GM10248 (cell line): ENCODE measurements around the gene MECR.
"Not testable (repeated sequence)": the region's sequence is repeated elsewhere in the genome, so short reads cannot be mapped to it uniquely, and the experiment has no call there.

Experiments used
- CTCF ChIA-PET: fragments of 300-600 bp; sonication (Branson Sonifier 250); formaldehyde crosslinking; extraction: SDS; loops from one replicate; lab custom pipeline; 2021; ENCODE audit warnings: antibody characterized with exemption; lab: Yijun Ruan, JAX
- POLR2A ChIA-PET: fragments of 350-650 bp; sonication (Branson Sonifier 250); formaldehyde crosslinking; extraction: SDS; loops from one replicate; lab custom pipeline; 2020; ENCODE audit warnings: antibody characterized with exemption; lab: Yijun Ruan, JAX
- DNase-seq: peaks from one replicate; pipeline ENCODE4 v3.0.0; 2012; ENCODE audit errors: extremely low spot score
- CTCF ChIP-seq: IDR thresholded peaks from 2 replicates; pipeline ENCODE4 v1.5.1; 2012; ENCODE audit warnings: mild to moderate bottlenecking, low read depth; ENCODE audit errors: extremely low read depth, missing control alignments, control extremely low read depth

MECR gene

GRCh38 chr1:29237852-29238619 lies 7.3 kb upstream of the MECR start:
- ChIA-PET CTCF (interaction anchor here (2.4 kb wide), 1 partner anchor 1142 kb away, joined by 6 read pairs; no protein-coding TSS in a partner anchor), POLR2A (no interaction called here)
- DNase-seq: peak; percentile 38

GRCh38 chr1:29237129-29237821 lies 6.5 kb upstream of the MECR start:
- DNase-seq: no peak
- CTCF ChIA-PET: interaction anchor here (0.6 to 1.8 kb wide), 7 partner anchors 10 to 1546 kb away, joined by 3 to 11 read pairs (median 5); no protein-coding TSS in a partner anchor
- POLR2A ChIA-PET: no interaction called here
- TF ChIP-seq CTCF: no peak

More at GRCh38 chr1:29237852-29238619, 7.3 kb upstream of the MECR start:
- no peak for TF ChIP-seq CTCF

GRCh38 chr1:29236712-29237128 lies 6.0 kb upstream of the MECR start:
- CTCF ChIA-PET: interaction anchor here (0.6 to 1.8 kb wide), 7 partner anchors 10 to 1546 kb away, joined by 3 to 11 read pairs (median 5); no protein-coding TSS in a partner anchor
- TF ChIP-seq CTCF: no peak
- POLR2A ChIA-PET: no interaction called here
- no peak for DNase-seq

- TF ChIP-seq CTCF: peak; percentile 96
- POLR2A ChIA-PET: no interaction called here
- DNase-seq: peak; percentile 93
- CTCF ChIA-PET: interaction anchor here (0.6 to 1.8 kb wide), 7 partner anchors 11 to 1547 kb away, joined by 3 to 11 read pairs (median 5); no protein-coding TSS in a partner anchor
These were observed 5.4 kb upstream of the MECR start, which contains the start of gene PTPRU for GRCh38 chr1:29235955-29236711. TSS of gene PTPRU (plus strand) at chr1:29236522. CDS start at chr1:29236645, 123 bp downstream.

- CTCF ChIA-PET: interaction anchor here (1.5 to 1.6 kb wide), 2 partner anchors 32 to 1145 kb away, joined by 3 to 7 read pairs; no protein-coding TSS in a partner anchor
- DNase-seq, POLR2A ChIA-PET: not testable (repeated sequence)
These were observed 4.1 kb upstream of the MECR start for GRCh38 chr1:29234881-29235280.

GRCh38 chr1:29234471-29234870 lies 3.7 kb upstream of the MECR start:
- TF ChIP-seq CTCF: no peak
- POLR2A ChIA-PET: no interaction called here
- CTCF ChIA-PET: interaction anchor here (1.2 to 1.6 kb wide), 3 partner anchors 10 to 1146 kb away, joined by 3 to 7 read pairs (median 3); no protein-coding TSS in a partner anchor
- no peak for DNase-seq
